Astrocyte (in vitro differentiated cells and primary cell): ENCODE data around the gene GRK5. TPM values are rescaled to one million over a fixed set of nuclear protein-coding genes. Genes with fewer than 3 reads are reported as not detected.

Experiments
- DNase-seq: peaks from one replicate; pipeline ENCODE4 v3.0.0-alpha.2; 2010; ENCODE audit warnings: low read depth
- FAIRE-seq: peaks from 2 replicates; lab custom pipeline; 2011; peaks lifted over from hg19 to GRCh38; lab: Jason Lieb, UNC
- H2AFZ ChIP-seq: 2 replicates; pipeline ENCODE4 v1.6.0; 2012; ENCODE audit warnings: low read depth, low read length, inconsistent platforms
- H3K27ac ChIP-seq: 2 replicates; pipeline ENCODE4 v1.5.1; 2011; ENCODE audit warnings: low read depth, low read length, inconsistent platforms
- H3K27me3 ChIP-seq: 2 replicates; pipeline ENCODE4 v1.6.0; 2011; ENCODE audit warnings: low read length, inconsistent platforms; ENCODE audit not compliant: insufficient read depth
- H3K36me3 ChIP-seq: 2 replicates; pipeline ENCODE4 v1.5.1; 2011; ENCODE audit warnings: low read length, inconsistent platforms; ENCODE audit not compliant: insufficient read depth
- H3K4me1 ChIP-seq: 2 replicates; pipeline ENCODE4 v1.5.1; 2011; ENCODE audit warnings: low read length, inconsistent platforms; ENCODE audit not compliant: insufficient read depth
- H3K4me2 ChIP-seq: 2 replicates; pipeline ENCODE4 v1.6.0; 2012; ENCODE audit warnings: low read length, inconsistent platforms
- H3K4me3 ChIP-seq: 2 replicates; pipeline ENCODE4 v1.5.1; 2011; ENCODE audit warnings: low read depth, mild to moderate bottlenecking, low read length, inconsistent platforms; ENCODE audit not compliant: insufficient read depth
- H3K79me2 ChIP-seq: 2 replicates; pipeline ENCODE4 v1.6.0; 2012; ENCODE audit warnings: mild to moderate bottlenecking, low read length, inconsistent platforms; ENCODE audit not compliant: insufficient read depth
- H3K9ac ChIP-seq: 2 replicates; pipeline ENCODE4 v1.6.0; 2012; ENCODE audit warnings: mild to moderate bottlenecking, low read length, inconsistent platforms
- H3K9me3 ChIP-seq: 2 replicates; pipeline ENCODE4 v1.5.1; 2012; ENCODE audit warnings: low read depth, mild to moderate bottlenecking, low read length, inconsistent platforms; ENCODE audit not compliant: insufficient read depth
- H4K20me1 ChIP-seq: 2 replicates; pipeline ENCODE4 v1.6.0; 2012; ENCODE audit warnings: low read length, inconsistent platforms; ENCODE audit not compliant: insufficient read depth
- H3K27ac Mint-ChIP-seq: one replicate; pipeline ENCODE4 v1.8.0; 2021; ENCODE audit warnings: mild to moderate bottlenecking, mixed read lengths; ENCODE audit not compliant: unreplicated experiment
- H3K27me3 Mint-ChIP-seq: one replicate; pipeline ENCODE4 v1.8.0; 2021; ENCODE audit warnings: low read depth, mixed read lengths; ENCODE audit not compliant: unreplicated experiment
- H3K36me3 Mint-ChIP-seq: one replicate; pipeline ENCODE4 v1.8.0; 2021; ENCODE audit warnings: low read depth, mixed read lengths; ENCODE audit not compliant: unreplicated experiment
- H3K4me1 Mint-ChIP-seq: one replicate; pipeline ENCODE4 v1.8.0; 2021; ENCODE audit warnings: low read depth, mixed read lengths; ENCODE audit not compliant: unreplicated experiment
- H3K4me3 Mint-ChIP-seq: one replicate; pipeline ENCODE4 v1.8.0; 2021; ENCODE audit warnings: mild to moderate bottlenecking, moderate library complexity, mixed read lengths; ENCODE audit not compliant: unreplicated experiment
- H3K9me3 Mint-ChIP-seq: one replicate; pipeline ENCODE4 v1.8.0; 2021; ENCODE audit warnings: mild to moderate bottlenecking, mixed read lengths; ENCODE audit not compliant: unreplicated experiment
- CTCF ChIP-seq: IDR thresholded peaks from 2 replicates; pipeline ENCODE4 v1.5.1; 2011; ENCODE audit warnings: low read depth, mild to moderate bottlenecking, inconsistent platforms, low read length, moderate library complexity; ENCODE audit not compliant: insufficient read depth
- EZH2 ChIP-seq: IDR thresholded peaks from 2 replicates; pipeline ENCODE4 v1.6.1; 2012; ENCODE audit warnings: mild to moderate bottlenecking, low read length, inconsistent platforms; ENCODE audit not compliant: insufficient read depth
- total RNA-seq: library from RNA; stranded (reverse); gene quantifications from 2 replicates; pipeline ENCODE4 v1.2.1, GENCODE V29; 2021

Gene GRK5
- total RNA-seq, 1 donor from 2014 or later: 8.5 TPM

- Mint-ChIP-seq H3K27ac (no peak overlapping the region), H3K4me3 (no peak overlapping the region), H3K36me3 (peaks cover 17% of the 10 kb centered on the region), H3K27me3 (peaks cover 1% of the 10 kb centered on the region), H3K9me3 (peaks cover 5% of the 10 kb centered on the region), H3K4me1 (peaks cover 11% of the 10 kb centered on the region)
- Histone ChIP-seq H3K36me3 (no peaks in the 10 kb centered on the region), H2AFZ (no peak overlapping the region), H3K79me2 (peaks cover 9% of the 10 kb centered on the region), H3K27me3 (no peaks in the 10 kb centered on the region), H3K9ac (no peak overlapping the region), H3K9me3 (no peaks in the 10 kb centered on the region), H3K4me1 (peaks cover 9% of the 10 kb centered on the region), H3K4me2 (no peak overlapping the region), H3K4me3 (no peak overlapping the region), H4K20me1 (peaks cover 57% of the 10 kb centered on the region), H3K27ac (no peak overlapping the region)
- TF ChIP-seq EZH2 (no peak), CTCF (no peak)
- no peak for DNase-seq
- no peak for FAIRE-seq
Observed at GRCh38 chr10:119297207-119297968, 90.0 kb downstream of the GRK5 start.

GRCh38 chr10:119298810-119299209, 91.4 kb downstream of the GRK5 start:
- TF ChIP-seq EZH2: no peak
- Histone ChIP-seq H3K9me3 (no peaks in the 10 kb centered on the region), H3K4me2 (no peak overlapping the region), H4K20me1 (peaks cover 54% of the 10 kb centered on the region), H3K27ac (no peak overlapping the region), H3K36me3 (no peaks in the 10 kb centered on the region), H3K4me1 (peaks cover 9% of the 10 kb centered on the region), H3K9ac (no peak overlapping the region), H3K4me3 (no peak overlapping the region), H3K27me3 (no peaks in the 10 kb centered on the region), H3K79me2 (peaks cover 9% of the 10 kb centered on the region), H2AFZ (no peak overlapping the region)
- H3K9me3 Mint-ChIP-seq: peaks cover 5% of the 10 kb centered on the region
- FAIRE-seq: no peak
- no peaks in the 10 kb centered on the region for H3K27me3 Mint-ChIP-seq
- H3K4me3 Mint-ChIP-seq: no peak overlapping the region
- H3K36me3 Mint-ChIP-seq: peaks cover 17% of the 10 kb centered on the region
- H3K27ac Mint-ChIP-seq: no peak overlapping the region
- H3K4me1 Mint-ChIP-seq: peaks cover 21% of the 10 kb centered on the region
- no peak for DNase-seq

- Mint-ChIP-seq H3K27ac (no peak overlapping the region), H3K27me3 (no peaks in the 10 kb centered on the region), H3K9me3 (peaks cover 5% of the 10 kb centered on the region), H3K4me3 (no peak overlapping the region), H3K36me3 (peaks cover 17% of the 10 kb centered on the region), H3K4me1 (peaks cover 21% of the 10 kb centered on the region)
- DNase-seq: no peak
- TF ChIP-seq CTCF (no peak), EZH2 (no peak)
- no peak overlapping the region for H3K4me2 ChIP-seq
- no peak for FAIRE-seq
- no peak overlapping the region for H3K4me3 ChIP-seq
- peaks cover 7% of the 10 kb centered on the region for H3K79me2 ChIP-seq
- H4K20me1 ChIP-seq: peaks cover 48% of the 10 kb centered on the region
- H2AFZ ChIP-seq: no peak overlapping the region
- no peak overlapping the region for H3K9ac ChIP-seq
- no peaks in the 10 kb centered on the region for H3K27me3 ChIP-seq
- no peaks in the 10 kb centered on the region for H3K36me3 ChIP-seq
- peaks cover 9% of the 10 kb centered on the region for H3K4me1 ChIP-seq
- no peaks in the 10 kb centered on the region for H3K9me3 ChIP-seq
- H3K27ac ChIP-seq: no peak overlapping the region
Observed at GRCh38 chr10:119299531-119299930, 92.2 kb downstream of the GRK5 start.
